ENCODE data around the gene CFH.

DNA sequence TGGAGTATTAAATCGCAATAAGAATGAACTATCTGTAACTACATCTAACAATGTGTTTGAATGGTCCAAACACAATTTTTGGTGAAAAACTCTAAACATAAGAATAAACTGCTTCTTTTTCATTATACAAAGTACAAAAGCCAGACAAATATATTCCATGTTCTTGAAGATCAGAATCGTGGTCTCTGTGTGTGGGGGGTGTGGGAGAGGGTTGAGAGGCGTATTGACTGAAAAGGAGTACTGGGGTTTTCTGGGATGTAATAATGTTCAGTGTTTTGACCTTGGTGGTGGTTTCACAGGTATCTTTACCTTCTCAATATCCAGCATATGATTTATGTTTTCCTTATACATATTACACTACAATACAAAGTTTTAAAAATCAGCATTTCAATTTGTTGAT is 764 bp upstream of the CFH start:
- TF ChIP-seq CTCF (IDR thresholded peaks at IDR 0.05) (no peak), ZFX (IDR thresholded peaks at IDR 0.05; ENCODE audit: borderline replicate concordance) (no peak)
